Natural killer cell (primary cell): ENCODE data around the gene ZC3H7B. TPM values are rescaled to one million over a fixed set of nuclear protein-coding genes. Genes with fewer than 3 reads are reported as not detected.

Experiments used
- ATAC-seq, 3 donors: fragments of 150-1000 bp in 2 of 3; fragments of 200-7000 bp in 1 of 3; cut with Tn5 transposase; 1 replicate in 1 of 3; 2 replicates in 2 of 3; pipeline ENCODE4 v1.10.0; 2021; ENCODE audit warnings: mild to moderate bottlenecking in 2 of 3, moderate library complexity in 2 of 3
- DNase-seq, 2 donors: peaks; one replicate each; pipeline versions ENCODE4 v3.0.0 to v3.0.0-alpha.2; 2013 to 2021; ENCODE audit warnings: mixed read lengths in 1 of 2
- H3K27ac ChIP-seq: one replicate; pipeline ENCODE4 v1.5.1; 2013; ENCODE audit warnings: mild to moderate bottlenecking, low read length
- H3K27me3 ChIP-seq: one replicate; pipeline ENCODE4 v1.6.1; 2013; ENCODE audit warnings: low read length; ENCODE audit not compliant: control insufficient read depth, insufficient read depth
- H3K36me3 ChIP-seq: one replicate; pipeline ENCODE4 v1.6.1; 2013; ENCODE audit warnings: low read length; ENCODE audit not compliant: control insufficient read depth, insufficient read depth
- H3K4me1 ChIP-seq: one replicate; pipeline ENCODE4 v1.6.1; 2013; ENCODE audit warnings: low read length; ENCODE audit not compliant: control insufficient read depth, insufficient read depth
- H3K4me3 ChIP-seq: one replicate; pipeline ENCODE4 v1.5.1; 2013; ENCODE audit warnings: low read length
- H3K9me3 ChIP-seq: one replicate; pipeline ENCODE4 v1.6.1; 2013; ENCODE audit warnings: low read length; ENCODE audit not compliant: control insufficient read depth, insufficient read depth
- H3K27ac Mint-ChIP-seq, 2 donors: one replicate each; pipeline ENCODE4 v1.8.0; 2022; ENCODE audit warnings: mild to moderate bottlenecking in 2 of 2, mixed read lengths in 2 of 2, moderate library complexity in 1 of 2
- H3K27me3 Mint-ChIP-seq, 2 donors: one replicate each; pipeline ENCODE4 v1.8.0; 2022; ENCODE audit warnings: low read depth in 2 of 2, mixed read lengths in 2 of 2
- H3K36me3 Mint-ChIP-seq: one replicate; pipeline ENCODE4 v1.8.0; 2022; ENCODE audit warnings: mixed read lengths
- H3K4me1 Mint-ChIP-seq, 2 donors: one replicate each; pipeline ENCODE4 v1.8.0; 2022; ENCODE audit warnings: mixed read lengths in 2 of 2
- H3K4me3 Mint-ChIP-seq: one replicate; pipeline ENCODE4 v1.8.0; 2022; ENCODE audit warnings: mild to moderate bottlenecking, moderate library complexity, mixed read lengths
- H3K9me3 Mint-ChIP-seq, 2 donors: one replicate each; pipeline ENCODE4 v1.8.0; 2022; ENCODE audit warnings: mixed read lengths in 2 of 2
- CTCF ChIP-seq: fragments of 200-600 bp; IDR thresholded peaks from one replicate; pipeline ENCODE4 v1.8.0; 2022; ENCODE audit warnings: antibody characterized with exemption
- WGBS: methylation state at CpG from one replicate; pipeline ENCODE4 v1.1.7; 2013; ENCODE audit warnings: missing lambda C conversion rate; ENCODE audit not compliant: insufficient coverage; 5-methylcytosine and 5-hydroxymethylcytosine counted together
- intact Hi-C: fragments of 100-400 bp; cut with micrococcal nuclease; formaldehyde crosslinking; loops from one replicate; pipeline ENCODE4 v1.14.2; 2022
- total RNA-seq, 4 donors: library from RNA; stranded (reverse); fragments of 120-200 nt in 1 of 4; gene quantifications; one replicate each; pipeline versions ENCODE4 v1.2.3 to v1.2.4, GENCODE V29; 2013 to 2022

ZC3H7B gene
- total RNA-seq, 3 donors from 2014 or later (not counting 1 experiment from before 2014, with no cell fraction given): 33.9 to 40.3 (median 38.3) TPM

DNA sequence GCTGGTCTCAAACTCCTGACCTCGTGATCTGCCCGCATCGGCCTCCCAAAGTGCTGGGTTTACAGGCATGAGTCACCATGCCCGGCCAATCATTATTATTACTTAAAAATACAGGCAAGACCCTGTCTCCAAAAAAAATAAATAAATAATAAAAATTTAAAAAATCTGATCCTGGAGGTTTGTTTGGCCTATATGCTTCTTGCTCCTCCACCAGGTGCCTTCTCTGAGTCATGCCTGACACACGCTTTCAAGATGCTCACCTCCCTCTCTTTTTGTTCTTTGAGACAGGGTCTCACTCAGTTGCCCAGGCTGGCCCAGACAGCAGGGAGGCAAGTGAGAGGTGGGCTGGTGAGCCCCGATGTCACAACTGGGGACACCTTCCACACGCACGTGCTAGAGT is 13.5 kb downstream of the ZC3H7B start:
- Mint-ChIP-seq H3K4me1 (peaks cover 14% of the 10 kb centered on the region in 2 donors), H3K9me3 (no peaks in the 10 kb centered on the region), H3K27me3 (no peaks in the 10 kb centered on the region), H3K27ac (no peak overlapping the region), H3K36me3 (no peaks in the 10 kb centered on the region), H3K4me3 (no peak overlapping the region)
- H3K9me3 ChIP-seq: no peaks in the 10 kb centered on the region
- no peak overlapping the region for H3K27ac ChIP-seq
- peaks cover 4% of the 10 kb centered on the region for H3K36me3 ChIP-seq
- H3K4me1 ChIP-seq: no peaks in the 10 kb centered on the region
- H3K4me3 ChIP-seq: no peak overlapping the region
- WGBS: 97% methylated on average over 7 of the region's 8 CpGs
- no peak for TF ChIP-seq CTCF
- intact Hi-C loops: no loop called here
- H3K27me3 ChIP-seq: no peaks in the 10 kb centered on the region
- ATAC-seq (no peak), DNase-seq (no peak)

- Histone ChIP-seq H3K36me3 (peaks cover 4% of the 10 kb centered on the region), H3K4me1 (no peaks in the 10 kb centered on the region), H3K27ac (no peak overlapping the region), H3K9me3 (no peaks in the 10 kb centered on the region), H3K4me3 (no peak overlapping the region), H3K27me3 (no peaks in the 10 kb centered on the region)
- no peak for ATAC-seq
- Mint-ChIP-seq H3K36me3 (no peaks in the 10 kb centered on the region), H3K27ac (no peak overlapping the region), H3K4me1 (peaks cover 14% of the 10 kb centered on the region in 2 donors), H3K27me3 (no peaks in the 10 kb centered on the region), H3K9me3 (no peaks in the 10 kb centered on the region), H3K4me3 (no peak overlapping the region)
- intact Hi-C loops: no loop called here
- no peak for TF ChIP-seq CTCF
- no peak for DNase-seq
- WGBS: 94% methylated on average over 1 of the region's 1 CpG
Observed at GRCh38 chr22:41315586-41315985, 14.3 kb downstream of the ZC3H7B start.

DNA sequence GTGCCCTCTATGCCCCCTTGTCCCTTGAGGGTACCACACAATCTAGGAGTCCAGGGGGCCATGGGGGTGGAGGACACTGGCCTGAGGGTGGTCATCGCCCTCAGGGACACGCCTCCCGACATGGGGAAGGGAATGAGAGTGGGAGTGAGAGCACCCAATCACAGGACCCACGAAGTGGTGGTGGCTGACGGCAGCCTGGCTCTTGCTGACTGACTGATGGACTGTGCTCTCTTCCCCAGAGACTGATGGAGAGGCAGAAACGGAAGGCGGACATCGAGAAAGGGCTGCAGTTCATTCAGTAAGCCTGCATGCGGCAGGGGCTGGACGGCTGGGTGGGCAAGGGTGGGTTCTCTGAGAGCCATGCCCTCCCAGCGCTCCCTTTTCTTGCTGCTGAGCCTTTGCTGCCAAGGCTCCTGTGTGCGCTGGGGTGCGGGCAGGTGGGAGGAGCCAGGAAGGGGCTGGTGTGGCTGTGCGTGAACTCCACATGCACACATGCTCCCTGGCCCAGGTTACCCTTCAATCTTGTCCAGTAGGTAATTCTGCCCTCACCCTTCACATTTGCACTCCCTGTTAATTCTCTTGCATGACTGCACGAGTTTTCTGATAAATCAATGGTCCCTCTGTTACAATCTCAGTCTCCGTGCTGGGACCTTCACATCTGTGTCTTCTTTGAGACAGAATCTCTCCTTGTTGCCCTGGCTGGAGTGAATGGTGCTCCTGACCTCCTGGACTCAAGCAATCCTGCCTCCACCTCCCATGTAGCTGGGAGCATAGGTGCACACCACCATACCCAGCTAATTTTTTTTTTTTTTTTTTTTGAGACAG is 19.3 kb downstream of the ZC3H7B start:
- no peaks in the 10 kb centered on the region for H3K9me3 ChIP-seq
- H3K36me3 Mint-ChIP-seq: no peaks in the 10 kb centered on the region
- intact Hi-C loops: no loop called here
- no peak overlapping the region for H3K4me3 ChIP-seq
- no peak for ATAC-seq
- 97% methylated on average over 16 of the region's 16 CpGs for WGBS
- no peak overlapping the region for H3K27ac ChIP-seq
- H3K27me3 ChIP-seq: no peaks in the 10 kb centered on the region
- H3K27ac Mint-ChIP-seq: no peak overlapping the region
- peaks cover 19% of the 10 kb centered on the region for H3K36me3 ChIP-seq
- no peaks in the 10 kb centered on the region for H3K27me3 Mint-ChIP-seq
- no peak for DNase-seq
- peaks cover 11% of the 10 kb centered on the region in 2 donors for H3K4me1 Mint-ChIP-seq
- no peak for TF ChIP-seq CTCF
- H3K4me1 ChIP-seq: no peaks in the 10 kb centered on the region
- no peak overlapping the region for H3K4me3 Mint-ChIP-seq
- no peaks in the 10 kb centered on the region for H3K9me3 Mint-ChIP-seq
